Measurements from ENCODE around the gene ITGAV.
"Not testable (repeated sequence)": the region's sequence is repeated elsewhere in the genome, so short reads cannot be mapped to it uniquely, and the experiment has no call there.

The ITGAV gene

GRCh38 chr2:186589612-186590349, at the start of gene ITGAV:
Gene ITGAV, plus strand, starts transcription at chr2:186590056. Its CDS starts 283 bp downstream, at chr2:186590339.
- DNase-seq: peak; percentile 84

- DNase-seq: no peak
Observed at GRCh38 chr2:186540941-186541340, 48.9 kb upstream of the ITGAV start.

GRCh38 chr2:186542002-186542401, 47.9 kb upstream of the ITGAV start:
- no peak for DNase-seq

GRCh38 chr2:186543561-186544131, 46.2 kb upstream of the ITGAV start:
- no peak for DNase-seq

GRCh38 chr2:186544255-186544675, 45.6 kb upstream of the ITGAV start:
- DNase-seq: no peak

GRCh38 chr2:186546846-186547245, 43.0 kb upstream of the ITGAV start:
- DNase-seq: no peak

- no peak for DNase-seq
Observed at GRCh38 chr2:186551323-186552050, 38.4 kb upstream of the ITGAV start.

GRCh38 chr2:186554429-186554828, 35.4 kb upstream of the ITGAV start:
- DNase-seq: no peak

- no peak for DNase-seq
Observed at GRCh38 chr2:186554850-186555671, 34.8 kb upstream of the ITGAV start.

GRCh38 chr2:186558512-186559276, 31.2 kb upstream of the ITGAV start:
- no peak for DNase-seq

GRCh38 chr2:186559370-186559769, 30.5 kb upstream of the ITGAV start:
- no peak for DNase-seq

- no peak for DNase-seq
Observed at GRCh38 chr2:186559848-186560247, 30.0 kb upstream of the ITGAV start.

- no peak for DNase-seq
Observed at GRCh38 chr2:186560254-186560653, 29.6 kb upstream of the ITGAV start.

GRCh38 chr2:186561467-186562208, 28.2 kb upstream of the ITGAV start:
- no peak for DNase-seq

- DNase-seq: no peak
Observed at GRCh38 chr2:186562209-186562578, 27.7 kb upstream of the ITGAV start.

- DNase-seq: not testable (repeated sequence)
Observed at GRCh38 chr2:186568600-186568999, 21.3 kb upstream of the ITGAV start.

- not testable (repeated sequence) for DNase-seq
Observed at GRCh38 chr2:186569127-186569526, 20.7 kb upstream of the ITGAV start.

- no peak for DNase-seq
Observed at GRCh38 chr2:186569897-186570296, 20.0 kb upstream of the ITGAV start.

- DNase-seq: no peak
Observed at GRCh38 chr2:186570604-186571003, 19.3 kb upstream of the ITGAV start.

- no peak for DNase-seq
Observed at GRCh38 chr2:186572705-186573104, 17.2 kb upstream of the ITGAV start.

GRCh38 chr2:186573531-186573930, 16.3 kb upstream of the ITGAV start:
- DNase-seq: no peak

- no peak for DNase-seq
Observed at GRCh38 chr2:186575302-186575701, 14.6 kb upstream of the ITGAV start.

All from NCI-H2029 (cell line).